Vagina (tissue), 2 donors: ENCODE data around the gene RHOT2.

Experiments
- POLR2A ChIP-seq, 2 donors: fragments of 450-650 bp; IDR thresholded peaks; one replicate each; pipeline ENCODE4 v1.6.1; 2017; ENCODE audit warnings: antibody characterized with exemption in 2 of 2, mild to moderate bottlenecking in 2 of 2, moderate library complexity in 2 of 2
- TF ChIP-seq, protein P1 (sequence below), 3 experiments: fragments of 450-650 bp in 2 of 3; fragments of 200-600 bp in 1 of 3; sonication (generic) in 1 of 3; IDR thresholded peaks; one replicate each; pipeline ENCODE4 v1.5.1; 2017 to 2019; ENCODE audit warnings: antibody characterized with exemption in 3 of 3, mild to moderate bottlenecking in 2 of 3, moderate library complexity in 2 of 3

DNA sequence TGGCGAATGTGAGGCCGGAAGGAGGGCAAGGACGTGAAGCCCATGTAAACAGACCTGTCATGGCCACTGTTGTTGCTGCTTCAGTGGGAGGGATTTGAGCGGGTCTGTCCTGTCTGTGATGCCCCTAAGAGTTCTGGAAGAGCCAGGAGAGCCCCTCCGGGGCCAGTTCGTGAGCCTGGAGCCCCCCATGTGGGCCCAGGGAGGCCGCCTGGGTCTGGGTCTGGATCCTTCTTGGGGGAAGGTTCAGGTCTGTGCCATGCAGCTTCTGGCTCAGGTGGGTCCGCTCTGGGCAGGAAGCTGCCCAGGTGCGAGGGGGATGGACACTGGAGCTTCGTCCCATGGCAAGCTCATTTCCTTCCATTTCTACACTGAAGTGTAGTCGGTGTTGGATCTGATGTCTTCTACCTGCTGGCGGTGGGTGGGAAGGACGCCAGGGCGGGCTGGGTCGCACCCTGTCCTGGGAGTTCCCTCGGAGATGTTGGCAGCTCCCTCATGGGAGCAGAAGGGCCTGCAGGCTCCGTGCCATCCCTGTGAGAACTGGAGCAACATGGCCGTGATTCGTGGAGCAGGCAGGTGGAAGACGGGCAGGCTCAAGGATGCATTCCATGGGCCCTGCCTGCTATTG lies 48.3 kb upstream of the RHOT2 start:
- TF ChIP-seq POLR2A (IDR thresholded peaks at IDR 0.05) = no peak
- TF ChIP-seq, protein P1, sequence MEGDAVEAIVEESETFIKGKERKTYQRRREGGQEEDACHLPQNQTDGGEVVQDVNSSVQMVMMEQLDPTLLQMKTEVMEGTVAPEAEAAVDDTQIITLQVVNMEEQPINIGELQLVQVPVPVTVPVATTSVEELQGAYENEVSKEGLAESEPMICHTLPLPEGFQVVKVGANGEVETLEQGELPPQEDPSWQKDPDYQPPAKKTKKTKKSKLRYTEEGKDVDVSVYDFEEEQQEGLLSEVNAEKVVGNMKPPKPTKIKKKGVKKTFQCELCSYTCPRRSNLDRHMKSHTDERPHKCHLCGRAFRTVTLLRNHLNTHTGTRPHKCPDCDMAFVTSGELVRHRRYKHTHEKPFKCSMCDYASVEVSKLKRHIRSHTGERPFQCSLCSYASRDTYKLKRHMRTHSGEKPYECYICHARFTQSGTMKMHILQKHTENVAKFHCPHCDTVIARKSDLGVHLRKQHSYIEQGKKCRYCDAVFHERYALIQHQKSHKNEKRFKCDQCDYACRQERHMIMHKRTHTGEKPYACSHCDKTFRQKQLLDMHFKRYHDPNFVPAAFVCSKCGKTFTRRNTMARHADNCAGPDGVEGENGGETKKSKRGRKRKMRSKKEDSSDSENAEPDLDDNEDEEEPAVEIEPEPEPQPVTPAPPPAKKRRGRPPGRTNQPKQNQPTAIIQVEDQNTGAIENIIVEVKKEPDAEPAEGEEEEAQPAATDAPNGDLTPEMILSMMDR (IDR thresholded peaks at IDR 0.05) = no peak
